A673 (cell line): Measurements from ENCODE around the gene FGF1.

Source experiments
- CTCF ChIP-seq: fragments of 300-800, 200-600 bp; sonication (generic); conservative IDR thresholded peaks from 2 replicates; pipeline ENCODE4 v1.5.1; 2017; ENCODE audit warnings: low read depth, mild to moderate bottlenecking, antibody characterized with exemption, low read length, moderate library complexity, mixed read lengths
- EZH2 ChIP-seq: fragments of 200-600 bp; sonication (generic); IDR thresholded peaks from 2 replicates; pipeline ENCODE4 v1.6.1; 2017; ENCODE audit warnings: borderline replicate concordance, low read depth, mild to moderate bottlenecking, mixed read lengths, antibody characterized with exemption, low read length; ENCODE audit not compliant: poor library complexity, severe bottlenecking

GRCh38 chr5:142619815-142620214 lies 66.1 kb downstream of the FGF1 start:
- TF ChIP-seq CTCF: no peak
- TF ChIP-seq EZH2: no peak
